Measurements from ENCODE around the gene EFNA1.
A peak's percentile ranks its signal among the peaks of the same experiment; 100 is the strongest.

EFNA1 gene, protein sequence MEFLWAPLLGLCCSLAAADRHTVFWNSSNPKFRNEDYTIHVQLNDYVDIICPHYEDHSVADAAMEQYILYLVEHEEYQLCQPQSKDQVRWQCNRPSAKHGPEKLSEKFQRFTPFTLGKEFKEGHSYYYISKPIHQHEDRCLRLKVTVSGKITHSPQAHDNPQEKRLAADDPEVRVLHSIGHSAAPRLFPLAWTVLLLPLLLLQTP

GRCh38 chr1:155127105-155127966 is at the start of gene EFNA1:
Gene EFNA1, plus strand, starts transcription at chr1:155127876. Its CDS starts 102 bp downstream, at chr1:155127978.
- no peak for DNase-seq

DNA sequence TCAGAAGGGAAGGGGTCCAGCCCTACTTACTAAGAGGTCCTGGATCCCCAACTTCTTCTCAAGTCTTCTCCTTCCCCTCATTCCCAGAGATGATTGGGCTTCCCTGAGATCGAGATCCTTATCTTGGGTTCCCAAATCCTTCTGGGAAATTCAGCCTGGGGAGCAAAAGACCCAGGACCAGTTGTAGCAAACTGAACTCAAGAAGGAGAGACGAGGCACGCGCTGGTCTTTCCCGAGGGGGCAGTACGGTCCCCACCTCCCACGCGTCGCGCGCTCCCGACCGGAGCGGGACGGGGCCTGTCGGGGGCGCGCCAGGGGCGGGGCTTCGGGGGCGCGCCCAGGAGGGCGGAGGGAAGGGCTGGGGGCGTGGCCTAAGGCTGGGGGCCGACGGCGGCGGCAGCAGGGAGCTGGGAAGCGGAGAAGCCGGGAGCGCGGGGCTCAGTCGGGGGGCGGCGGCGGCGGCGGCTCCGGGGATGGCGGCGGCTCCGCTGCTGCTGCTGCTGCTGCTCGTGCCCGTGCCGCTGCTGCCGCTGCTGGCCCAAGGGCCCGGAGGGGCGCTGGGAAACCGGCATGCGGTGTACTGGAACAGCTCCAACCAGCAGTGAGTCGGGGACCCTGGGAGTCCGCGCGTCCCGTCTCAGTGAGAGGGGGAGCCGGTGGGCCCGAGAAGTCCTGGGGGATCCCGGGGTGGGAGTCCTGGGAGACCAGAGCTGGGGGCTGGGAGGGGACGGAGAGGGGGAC is 49.0 kb upstream of the EFNA1 start, which contains the start of gene EFNA3:
TSS of gene EFNA3 (plus strand) at position 369 of the 741 bp plus-strand sequence. CDS start at position 474, 105 bp downstream.
- DNase-seq: no peak

DNA sequence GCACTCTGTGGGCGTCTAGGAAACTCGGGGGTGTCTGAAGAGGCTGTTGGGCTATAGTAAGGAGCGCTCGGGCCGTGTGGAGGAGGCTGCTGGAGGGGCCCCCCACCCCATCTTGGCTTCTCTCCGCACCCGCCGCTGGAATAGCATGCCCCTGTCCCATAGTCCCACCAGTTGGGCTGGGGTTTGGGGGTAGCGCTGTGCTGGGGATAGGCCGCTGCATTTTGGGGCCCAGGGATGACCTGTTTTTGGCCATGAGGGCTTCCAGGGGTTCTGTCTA is 48.5 kb upstream of the EFNA1 start:
- no peak for DNase-seq

GRCh38 chr1:155079487-155080311 is 48.0 kb upstream of the EFNA1 start:
- DNase-seq: no peak

DNA sequence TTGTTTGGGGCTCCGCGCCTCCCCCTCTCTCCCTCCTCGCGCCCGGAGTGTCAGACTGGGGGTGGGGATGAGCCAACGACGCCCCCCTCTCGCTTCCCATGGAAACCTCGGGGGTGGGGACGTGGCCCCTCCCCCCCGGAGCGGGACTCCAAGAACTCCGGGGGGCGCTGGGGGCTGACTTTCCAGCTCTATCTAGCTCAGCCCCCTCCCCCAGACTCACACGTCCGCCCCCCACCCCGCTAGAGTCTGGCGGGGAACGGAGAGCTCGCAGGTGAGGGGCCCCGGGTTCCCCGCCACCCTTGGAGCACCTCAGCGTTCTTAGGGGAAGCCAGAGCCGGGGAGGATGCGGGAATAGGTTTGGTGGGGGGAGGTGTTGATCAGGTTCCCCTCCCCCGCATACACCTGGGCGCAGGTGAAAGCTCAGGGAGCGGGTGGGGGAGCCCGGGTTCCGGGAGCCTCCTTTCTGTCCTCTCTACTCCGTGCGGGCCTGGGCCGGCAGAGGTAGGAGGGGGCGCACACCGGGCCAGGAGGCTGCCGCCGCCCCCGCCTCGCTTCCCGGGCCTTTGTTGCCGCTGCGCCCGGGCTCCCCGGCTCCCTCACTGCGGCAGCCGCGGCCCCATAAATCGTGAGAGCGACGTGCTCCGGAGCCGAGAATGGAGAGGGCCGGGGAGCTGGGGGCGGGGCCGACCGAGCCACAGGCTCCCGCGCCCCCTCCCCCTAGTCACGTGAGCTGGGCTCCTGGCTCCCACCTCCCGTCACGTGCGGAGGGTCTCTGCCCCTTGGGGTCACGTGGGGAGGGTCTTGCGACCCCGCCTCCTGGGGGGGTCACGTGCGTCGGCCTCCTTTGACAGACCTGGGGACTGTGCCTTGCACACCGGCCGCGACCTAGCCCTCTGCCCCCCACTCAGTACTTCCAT is 47.1 kb upstream of the EFNA1 start:
- DNase-seq: no peak

DNA sequence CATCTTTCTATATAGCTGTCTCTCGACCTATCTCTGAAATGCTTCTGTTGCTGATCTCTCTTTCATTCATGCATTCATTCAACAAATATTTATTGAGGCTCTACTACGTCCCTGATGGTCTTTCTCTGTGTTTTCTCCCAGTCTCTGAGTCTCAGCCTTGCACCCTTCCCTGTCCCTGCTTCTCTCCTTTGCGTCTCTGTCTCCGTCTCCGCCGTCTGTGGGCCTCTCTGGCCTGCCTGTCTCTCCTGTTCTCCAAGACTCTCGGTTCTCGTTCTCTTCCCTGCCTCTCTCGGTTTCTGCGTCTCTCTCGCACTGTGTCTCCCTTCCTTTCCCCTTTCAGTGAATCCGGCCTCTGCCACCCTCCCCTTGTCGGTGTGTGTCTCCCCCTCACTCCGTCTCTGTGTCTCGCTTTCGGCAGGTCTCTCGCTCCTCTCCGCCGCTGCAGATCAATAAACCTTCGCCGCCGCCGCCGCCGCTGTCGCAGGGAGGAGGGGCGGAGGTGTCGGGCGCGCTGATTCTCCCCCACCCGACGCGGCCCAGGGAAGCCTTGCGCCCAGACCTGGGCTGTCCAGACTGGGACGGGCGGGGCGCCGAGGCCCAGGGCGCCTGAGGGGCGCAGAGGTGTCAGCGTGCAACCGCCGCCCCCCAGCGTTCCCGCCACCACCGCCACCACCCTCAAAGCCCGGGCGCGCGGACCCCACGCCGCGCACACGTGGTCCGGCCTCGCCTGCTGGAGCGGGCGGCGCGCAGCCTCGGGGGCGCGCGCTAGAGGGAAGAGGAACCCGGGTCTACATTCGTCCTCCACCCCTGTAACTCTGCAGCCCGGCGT is 46.0 kb upstream of the EFNA1 start:
- no peak for DNase-seq

- no peak for DNase-seq
Observed at GRCh38 chr1:155082301-155083051, 45.2 kb upstream of the EFNA1 start.

DNA sequence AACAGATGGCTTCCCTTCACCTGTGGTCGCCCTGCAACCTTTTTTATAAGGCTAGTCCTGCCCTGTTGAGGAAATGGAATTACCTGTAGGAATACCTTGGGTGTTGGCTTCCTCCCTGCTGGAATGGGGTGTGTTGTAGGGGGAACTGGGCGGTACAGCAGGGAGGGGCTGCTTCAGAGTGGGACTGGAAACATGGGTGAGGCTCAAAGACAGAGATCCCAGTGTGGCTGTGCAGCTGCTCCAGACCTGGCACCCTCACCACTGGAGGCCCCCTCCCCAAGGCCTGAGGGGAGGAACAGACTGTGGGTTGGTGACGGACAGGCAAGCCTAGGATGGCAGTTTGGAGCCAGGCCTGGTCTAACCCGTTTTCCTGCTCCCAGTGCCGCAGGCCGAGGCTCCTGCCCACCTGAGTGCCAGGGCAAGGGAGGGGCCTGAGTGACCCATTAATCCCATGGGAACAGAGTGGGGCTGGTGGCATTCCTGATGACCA is 44.6 kb upstream of the EFNA1 start:
- DNase-seq: no peak

- DNase-seq: peak; percentile 23 to 35
Observed at GRCh38 chr1:155083865-155084721, 43.6 kb upstream of the EFNA1 start.

DNA sequence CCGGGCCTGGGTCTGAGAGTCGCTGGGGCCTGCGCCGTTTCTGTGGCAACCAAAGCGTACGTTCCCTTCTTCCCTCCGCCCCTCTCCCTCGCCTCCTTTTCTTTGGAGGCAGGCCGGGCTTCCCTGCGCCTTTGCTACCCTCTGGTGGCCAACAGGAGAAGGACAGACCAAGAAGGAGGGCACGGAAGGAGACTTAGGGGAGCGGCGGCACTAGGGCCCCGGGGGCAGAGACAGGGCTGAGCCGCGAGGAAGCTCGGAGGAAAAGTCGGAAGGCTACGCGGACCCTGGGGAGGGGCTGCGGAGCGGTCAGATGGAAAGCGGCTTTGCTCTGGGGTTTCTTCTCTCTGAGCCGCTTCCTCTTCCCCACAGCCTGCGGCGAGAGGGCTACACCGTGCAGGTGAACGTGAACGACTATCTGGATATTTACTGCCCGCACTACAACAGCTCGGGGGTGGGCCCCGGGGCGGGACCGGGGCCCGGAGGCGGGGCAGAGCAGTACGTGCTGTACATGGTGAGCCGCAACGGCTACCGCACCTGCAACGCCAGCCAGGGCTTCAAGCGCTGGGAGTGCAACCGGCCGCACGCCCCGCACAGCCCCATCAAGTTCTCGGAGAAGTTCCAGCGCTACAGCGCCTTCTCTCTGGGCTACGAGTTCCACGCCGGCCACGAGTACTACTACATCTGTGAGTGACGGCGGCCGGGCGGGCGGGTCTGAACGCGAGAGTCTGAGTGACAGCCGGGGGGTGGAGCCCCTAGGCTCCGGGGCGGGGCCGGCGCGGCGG is 42.8 kb upstream of the EFNA1 start:
- peak; percentile 88 to 93 for DNase-seq

DNA sequence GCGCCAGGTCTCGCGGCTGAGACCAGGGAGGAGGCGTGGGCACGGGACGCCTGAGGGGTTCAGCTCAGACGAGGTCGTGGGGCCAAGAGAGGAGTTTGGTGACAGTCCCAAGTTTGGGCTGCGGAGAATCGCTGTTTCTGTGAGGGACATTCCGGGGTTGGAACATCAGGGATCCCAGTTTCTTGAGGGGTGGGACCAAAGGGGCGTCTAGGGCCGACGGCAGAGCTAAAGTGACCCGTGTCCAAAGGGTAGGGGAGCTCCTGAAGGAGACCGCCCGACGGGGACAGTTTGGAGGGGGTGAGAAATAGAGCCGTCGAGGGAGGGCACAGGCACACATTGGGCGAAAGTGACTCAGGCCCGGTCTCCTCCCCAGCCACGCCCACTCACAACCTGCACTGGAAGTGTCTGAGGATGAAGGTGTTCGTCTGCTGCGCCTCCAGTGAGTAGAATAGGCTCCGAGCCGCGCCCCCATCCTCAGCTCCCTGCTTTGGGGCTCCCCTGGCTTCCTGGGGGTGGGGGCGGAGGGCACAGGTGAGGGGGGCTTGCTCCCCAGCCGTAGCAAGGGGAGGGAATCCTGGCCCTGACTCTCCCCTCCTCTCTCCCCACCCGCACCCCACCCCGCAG is 42.1 kb upstream of the EFNA1 start:
- DNase-seq: no peak

GRCh38 chr1:155086128-155086741 is 41.4 kb upstream of the EFNA1 start:
- peak; percentile 25 to 29 for DNase-seq

DNA sequence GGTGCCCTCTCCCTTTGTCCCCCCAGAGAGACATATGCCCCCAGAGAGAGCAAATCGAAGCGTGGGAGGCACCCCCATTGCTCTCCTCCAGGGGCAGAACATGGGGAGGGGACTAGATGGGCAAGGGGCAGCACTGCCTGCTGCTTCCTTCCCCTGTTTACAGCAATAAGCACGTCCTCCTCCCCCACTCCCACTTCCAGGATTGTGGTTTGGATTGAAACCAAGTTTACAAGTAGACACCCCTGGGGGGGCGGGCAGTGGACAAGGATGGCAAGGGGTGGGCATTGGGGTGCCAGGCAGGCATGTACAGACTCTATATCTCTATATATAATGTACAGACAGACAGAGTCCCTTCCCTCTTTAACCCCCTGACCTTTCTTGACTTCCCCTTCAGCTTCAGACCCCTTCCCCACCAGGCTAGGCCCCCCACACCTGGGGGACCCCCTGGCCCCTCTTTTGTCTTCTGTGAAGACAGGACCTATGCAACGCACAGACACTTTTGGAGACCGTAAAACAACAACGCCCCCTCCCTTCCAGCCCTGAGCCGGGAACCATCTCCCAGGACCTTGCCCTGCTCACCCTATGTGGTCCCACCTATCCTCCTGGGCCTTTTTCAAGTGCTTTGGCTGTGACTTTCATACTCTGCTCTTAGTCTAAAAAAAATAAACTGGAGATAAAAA is 40.7 kb upstream of the EFNA1 start:
- no peak for DNase-seq

DNA sequence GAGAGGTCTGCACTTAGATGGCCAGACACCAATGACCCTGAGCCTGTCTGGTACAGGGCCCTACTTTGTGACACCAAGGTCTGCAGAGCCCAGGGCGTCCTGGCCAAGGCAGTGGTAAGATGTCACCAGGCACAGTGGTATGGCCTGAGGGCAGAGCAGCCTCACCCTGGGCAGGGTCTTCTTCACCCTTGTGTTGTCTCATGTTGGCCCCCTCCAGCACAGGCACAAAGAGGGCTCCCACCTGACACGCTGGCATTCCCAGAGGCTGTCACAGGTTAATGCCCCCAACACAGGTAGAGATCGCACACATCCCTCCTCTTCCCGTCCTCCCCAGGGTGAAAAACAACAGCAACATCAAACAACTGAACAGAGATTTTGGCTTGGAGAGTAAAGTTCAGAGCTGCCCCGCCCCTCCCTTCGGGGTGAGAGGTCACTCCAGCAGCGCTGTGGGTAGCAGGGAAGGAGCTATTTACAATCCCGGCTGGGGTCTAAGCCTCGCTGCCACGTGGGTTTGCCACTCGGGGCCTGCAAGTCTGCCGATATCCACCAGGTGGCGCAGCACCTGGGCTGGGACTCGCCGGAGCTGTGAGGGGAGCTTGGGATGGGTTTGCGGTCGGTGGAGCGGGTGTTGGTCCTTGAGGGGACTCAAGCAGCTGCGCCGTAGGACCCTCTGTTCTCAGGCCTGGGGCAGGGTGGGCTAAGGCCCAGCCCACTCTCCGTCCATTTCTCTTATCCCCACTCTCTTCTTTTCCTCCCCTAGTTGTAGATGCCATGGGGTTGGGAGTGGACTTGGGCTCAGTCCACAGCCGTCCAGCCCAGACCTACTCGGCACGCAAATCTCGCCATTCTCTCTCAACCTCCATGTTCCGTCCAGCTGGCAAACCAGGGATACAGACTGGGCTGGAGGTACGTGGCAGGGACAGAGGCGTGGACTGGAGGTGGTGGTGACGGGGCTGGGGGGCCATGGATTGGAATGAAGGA is 36.3 kb upstream of the EFNA1 start:
- peak; percentile 46 to 56 for DNase-seq

- no peak for DNase-seq
Observed at GRCh38 chr1:155092131-155092530, 35.5 kb upstream of the EFNA1 start.
